MM.1S (cell line): Measurements from ENCODE around the gene PTPRF.

Experiments used
- EZH2 ChIP-seq: fragments of 300-600 bp; sonication (generic); optimal IDR thresholded peaks from 2 replicates; pipeline ENCODE3; 2017; ENCODE audit warnings: low read depth, mild to moderate bottlenecking, antibody characterized with exemption, low read length, mixed read lengths
- TF ChIP-seq, protein P1 (sequence below): fragments of 300-600 bp; sonication (generic); IDR thresholded peaks from 2 replicates; pipeline ENCODE4 v1.5.1; 2016; ENCODE audit warnings: antibody characterized with exemption, low read length, mixed read lengths

DNA sequence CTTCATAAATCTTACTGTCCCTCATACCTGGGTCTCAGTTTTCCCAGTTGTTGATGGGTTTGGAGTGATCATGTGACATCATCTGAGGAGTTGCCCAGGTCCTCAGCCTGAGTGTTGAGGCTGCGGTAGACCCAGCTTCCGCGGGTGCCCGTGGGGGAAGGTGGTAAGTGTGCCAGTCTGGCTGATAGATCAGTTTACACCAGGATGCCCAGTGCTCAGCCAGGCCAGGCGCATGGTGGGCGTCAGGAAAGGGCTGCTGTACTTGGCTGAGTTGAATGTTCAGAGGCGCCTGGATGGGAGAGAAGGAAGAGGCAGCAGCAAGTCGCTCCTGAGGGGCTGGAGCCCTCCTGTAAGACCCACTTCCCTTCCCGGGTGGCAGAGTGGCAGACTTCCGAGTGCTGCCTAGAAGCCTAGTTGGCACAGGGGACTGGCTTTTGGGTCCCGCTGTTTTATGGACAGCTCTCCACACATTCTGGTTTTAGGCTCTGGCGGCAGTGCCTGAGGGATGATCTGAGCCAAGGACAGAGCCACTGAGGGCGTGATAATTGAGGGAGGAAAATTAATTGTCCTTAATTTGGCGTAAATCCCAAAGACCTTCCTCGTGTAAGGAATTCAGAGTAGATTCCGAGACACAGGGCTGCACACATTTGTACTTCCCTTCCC is 35.8 kb downstream of the PTPRF start:
- TF ChIP-seq, protein P1, sequence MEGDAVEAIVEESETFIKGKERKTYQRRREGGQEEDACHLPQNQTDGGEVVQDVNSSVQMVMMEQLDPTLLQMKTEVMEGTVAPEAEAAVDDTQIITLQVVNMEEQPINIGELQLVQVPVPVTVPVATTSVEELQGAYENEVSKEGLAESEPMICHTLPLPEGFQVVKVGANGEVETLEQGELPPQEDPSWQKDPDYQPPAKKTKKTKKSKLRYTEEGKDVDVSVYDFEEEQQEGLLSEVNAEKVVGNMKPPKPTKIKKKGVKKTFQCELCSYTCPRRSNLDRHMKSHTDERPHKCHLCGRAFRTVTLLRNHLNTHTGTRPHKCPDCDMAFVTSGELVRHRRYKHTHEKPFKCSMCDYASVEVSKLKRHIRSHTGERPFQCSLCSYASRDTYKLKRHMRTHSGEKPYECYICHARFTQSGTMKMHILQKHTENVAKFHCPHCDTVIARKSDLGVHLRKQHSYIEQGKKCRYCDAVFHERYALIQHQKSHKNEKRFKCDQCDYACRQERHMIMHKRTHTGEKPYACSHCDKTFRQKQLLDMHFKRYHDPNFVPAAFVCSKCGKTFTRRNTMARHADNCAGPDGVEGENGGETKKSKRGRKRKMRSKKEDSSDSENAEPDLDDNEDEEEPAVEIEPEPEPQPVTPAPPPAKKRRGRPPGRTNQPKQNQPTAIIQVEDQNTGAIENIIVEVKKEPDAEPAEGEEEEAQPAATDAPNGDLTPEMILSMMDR: no peak
- no peak for TF ChIP-seq EZH2
